A673 (cell line): ENCODE results near the gene LNPK. TPM values are rescaled to one million over a fixed set of nuclear protein-coding genes. Genes with fewer than 3 reads are reported as not detected.
"Not testable (repeated sequence)": the region's sequence is repeated elsewhere in the genome, so short reads cannot be mapped to it uniquely, and the experiment has no call there.

Experiments
- BruUV-seq: library from RNA; stranded (reverse); fragments of 400-500 nt; replicated peaks from 2 replicates; lab custom pipeline; 2021; lab: Mats Ljungman, UMichigan
- CTCF ChIA-PET: fragments of 300-600 bp; sonication (Branson Sonifier 250); formaldehyde crosslinking; loops from one replicate; lab custom pipeline; 2022; ENCODE audit warnings: antibody characterized with exemption; lab: Charles Lee
- POLR2A ChIA-PET: fragments of 300-600 bp; sonication (Branson Sonifier 250); formaldehyde crosslinking; loops from one replicate; lab custom pipeline; 2022; ENCODE audit warnings: antibody characterized with exemption; ENCODE audit not compliant: low non-redundant PET; lab: Charles Lee
- DNase-seq: peaks from one replicate; pipeline ENCODE4 v3.0.0-alpha.2; 2015; ENCODE audit warnings: low spot score
- H3K27ac ChIP-seq: fragments of 200-600 bp; sonication (generic); 2 replicates; pipeline ENCODE4 v1.5.1; 2016; ENCODE audit warnings: mixed run types, low read depth, mild to moderate bottlenecking, mixed read lengths, antibody characterized with exemption, low read length; ENCODE audit not compliant: poor library complexity, severe bottlenecking
- H3K27me3 ChIP-seq: fragments of 200-600 bp; sonication (generic); replicated peaks from 2 replicates; pipeline ENCODE4 v1.6.1; 2017; ENCODE audit warnings: mixed run types, low read depth, mild to moderate bottlenecking, mixed read lengths, antibody characterized with exemption, low read length; ENCODE audit not compliant: insufficient read depth, poor library complexity
- H3K36me3 ChIP-seq: fragments of 200-600 bp; sonication (generic); 2 replicates; pipeline ENCODE4 v1.6.1; 2016; ENCODE audit warnings: mixed run types, mild to moderate bottlenecking, mixed read lengths, antibody characterized with exemption, low read length; ENCODE audit not compliant: insufficient read depth, poor library complexity, severe bottlenecking
- H3K4me1 ChIP-seq: fragments of 200-600 bp; sonication (generic); 2 replicates; pipeline ENCODE4 v1.6.1; 2017; ENCODE audit warnings: mixed run types, mild to moderate bottlenecking, mixed read lengths, antibody characterized with exemption, low read length; ENCODE audit not compliant: insufficient read depth, poor library complexity, severe bottlenecking
- H3K4me3 ChIP-seq: fragments of 200-600 bp; sonication (generic); 2 replicates; pipeline ENCODE4 v1.5.1; 2016; ENCODE audit warnings: low read depth, mixed run types, mild to moderate bottlenecking, mixed read lengths, low read length; ENCODE audit not compliant: poor library complexity, severe bottlenecking
- H3K9me3 ChIP-seq: fragments of 200-600 bp; sonication (generic); 2 replicates; pipeline ENCODE4 v1.6.1; 2016; ENCODE audit warnings: mixed run types, low read depth, mild to moderate bottlenecking, mixed read lengths, antibody characterized with exemption, low read length; ENCODE audit not compliant: poor library complexity, severe bottlenecking
- EZH2 ChIP-seq: fragments of 200-600 bp; sonication (generic); IDR thresholded peaks from 2 replicates; pipeline ENCODE4 v1.6.1; 2017; ENCODE audit warnings: borderline replicate concordance, low read depth, mild to moderate bottlenecking, mixed read lengths, antibody characterized with exemption, low read length; ENCODE audit not compliant: poor library complexity, severe bottlenecking
- intact Hi-C: fragments of 100-400 bp; cut with micrococcal nuclease; formaldehyde crosslinking; loops from one replicate; pipeline ENCODE4 v1.10.0; 2022; ENCODE audit not compliant: unreplicated experiment
- total RNA-seq: library from RNA; stranded (reverse); gene quantifications from 2 replicates; pipeline ENCODE4 v1.2.3, GENCODE V29; 2021
- TF ChIP-seq, protein P1 (sequence below): fragments of 300-800, 200-600 bp; sonication (generic); conservative IDR thresholded peaks from 2 replicates; pipeline ENCODE4 v1.5.1; 2017; ENCODE audit warnings: low read depth, mild to moderate bottlenecking, antibody characterized with exemption, low read length, moderate library complexity, mixed read lengths

LNPK gene
- total RNA-seq, 1 experiment from 2014 or later: 46.6 TPM

DNA sequence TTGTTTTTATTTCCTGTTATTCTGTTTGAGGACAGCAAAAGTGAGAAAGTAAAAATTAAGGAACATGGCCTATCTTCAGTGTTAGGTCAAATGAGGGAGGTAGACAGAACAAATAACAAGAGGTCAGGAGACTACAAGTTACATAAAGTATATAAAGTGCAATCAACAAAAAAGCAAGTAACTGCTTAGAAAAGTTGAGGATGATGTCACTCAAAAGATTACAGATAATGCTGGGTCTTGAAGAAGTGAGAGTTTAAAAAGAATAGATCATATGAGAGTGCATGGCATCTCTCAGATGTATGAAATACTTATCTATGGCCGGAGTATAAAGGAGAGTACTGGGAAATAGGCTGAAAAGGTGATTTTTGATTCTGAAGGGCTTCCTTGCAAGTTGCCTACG is 79.9 kb downstream of the LNPK start:
- ChIA-PET POLR2A (no interaction called here), CTCF (no interaction called here)
- H3K4me3 ChIP-seq: no peak overlapping the region
- TF ChIP-seq, protein P1, sequence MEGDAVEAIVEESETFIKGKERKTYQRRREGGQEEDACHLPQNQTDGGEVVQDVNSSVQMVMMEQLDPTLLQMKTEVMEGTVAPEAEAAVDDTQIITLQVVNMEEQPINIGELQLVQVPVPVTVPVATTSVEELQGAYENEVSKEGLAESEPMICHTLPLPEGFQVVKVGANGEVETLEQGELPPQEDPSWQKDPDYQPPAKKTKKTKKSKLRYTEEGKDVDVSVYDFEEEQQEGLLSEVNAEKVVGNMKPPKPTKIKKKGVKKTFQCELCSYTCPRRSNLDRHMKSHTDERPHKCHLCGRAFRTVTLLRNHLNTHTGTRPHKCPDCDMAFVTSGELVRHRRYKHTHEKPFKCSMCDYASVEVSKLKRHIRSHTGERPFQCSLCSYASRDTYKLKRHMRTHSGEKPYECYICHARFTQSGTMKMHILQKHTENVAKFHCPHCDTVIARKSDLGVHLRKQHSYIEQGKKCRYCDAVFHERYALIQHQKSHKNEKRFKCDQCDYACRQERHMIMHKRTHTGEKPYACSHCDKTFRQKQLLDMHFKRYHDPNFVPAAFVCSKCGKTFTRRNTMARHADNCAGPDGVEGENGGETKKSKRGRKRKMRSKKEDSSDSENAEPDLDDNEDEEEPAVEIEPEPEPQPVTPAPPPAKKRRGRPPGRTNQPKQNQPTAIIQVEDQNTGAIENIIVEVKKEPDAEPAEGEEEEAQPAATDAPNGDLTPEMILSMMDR: no peak
- TF ChIP-seq EZH2: no peak
- no peaks in the 10 kb centered on the region for H3K9me3 ChIP-seq
- no peak for DNase-seq
- no peak overlapping the region for H3K27ac ChIP-seq
- BruUV-seq: no TSS peak
- H3K27me3 ChIP-seq: no peaks in the 10 kb centered on the region
- no peaks in the 10 kb centered on the region for H3K4me1 ChIP-seq
- intact Hi-C loops: no loop called here
- no peaks in the 10 kb centered on the region for H3K36me3 ChIP-seq

DNA sequence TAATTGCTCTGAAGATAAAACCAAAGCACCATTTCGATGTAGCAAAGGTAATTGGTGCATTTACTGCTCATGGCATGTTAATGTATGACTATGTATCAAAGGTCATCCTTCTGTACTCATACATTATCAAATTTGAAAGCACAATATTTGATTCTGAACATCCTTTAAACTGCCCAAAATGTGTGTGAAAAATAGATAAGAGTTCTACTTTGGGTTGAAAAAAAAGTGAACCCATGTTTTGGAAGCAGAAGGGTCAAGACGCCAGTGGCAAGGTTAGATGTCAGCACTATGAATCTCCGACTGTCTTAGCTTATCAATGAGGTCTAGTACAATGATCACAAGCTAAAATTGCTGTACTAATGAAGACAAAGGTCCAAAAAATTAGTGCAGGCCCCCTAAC is 83.1 kb downstream of the LNPK start:
- Histone ChIP-seq H3K4me1 (no peaks in the 10 kb centered on the region), H3K36me3 (no peaks in the 10 kb centered on the region), H3K27ac (no peak overlapping the region), H3K4me3 (no peak overlapping the region), H3K27me3 (no peaks in the 10 kb centered on the region), H3K9me3 (no peaks in the 10 kb centered on the region)
- ChIA-PET POLR2A (no interaction called here), CTCF (no interaction called here)
- intact Hi-C loops: no loop called here
- DNase-seq: no peak
- TF ChIP-seq, protein P1: no peak
- no peak for TF ChIP-seq EZH2
- no TSS peak for BruUV-seq

DNA sequence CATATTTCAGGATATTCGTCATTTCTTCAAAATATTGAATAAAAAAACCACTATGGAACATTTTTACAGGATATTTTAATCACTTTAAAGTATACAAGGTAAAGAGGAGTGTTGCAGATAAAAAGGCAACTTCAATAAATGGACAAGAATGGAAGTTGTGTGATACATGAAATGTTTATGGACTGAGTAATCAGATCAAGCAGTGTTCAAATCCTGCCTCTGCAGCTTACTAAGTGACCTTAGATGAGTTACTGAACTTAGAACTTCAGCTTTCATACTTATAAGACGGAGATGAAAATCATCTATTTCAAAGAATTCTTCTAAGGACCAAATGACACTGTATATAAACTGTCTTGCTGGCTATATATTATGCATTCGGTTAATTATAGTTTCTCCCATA is 87.2 kb downstream of the LNPK start:
- Histone ChIP-seq H3K4me1 (no peaks in the 10 kb centered on the region), H3K27ac (no peak overlapping the region), H3K9me3 (no peaks in the 10 kb centered on the region), H3K27me3 (peaks cover 2% of the 10 kb centered on the region), H3K36me3 (no peaks in the 10 kb centered on the region), H3K4me3 (no peak overlapping the region)
- ChIA-PET POLR2A (no interaction called here), CTCF (no interaction called here)
- intact Hi-C loops: loop anchor here (2.0 kb wide), 1 partner anchor 60 kb away; no protein-coding TSS in a partner anchor
- BruUV-seq: no TSS peak
- TF ChIP-seq, protein P1: no peak
- no peak for DNase-seq

DNA sequence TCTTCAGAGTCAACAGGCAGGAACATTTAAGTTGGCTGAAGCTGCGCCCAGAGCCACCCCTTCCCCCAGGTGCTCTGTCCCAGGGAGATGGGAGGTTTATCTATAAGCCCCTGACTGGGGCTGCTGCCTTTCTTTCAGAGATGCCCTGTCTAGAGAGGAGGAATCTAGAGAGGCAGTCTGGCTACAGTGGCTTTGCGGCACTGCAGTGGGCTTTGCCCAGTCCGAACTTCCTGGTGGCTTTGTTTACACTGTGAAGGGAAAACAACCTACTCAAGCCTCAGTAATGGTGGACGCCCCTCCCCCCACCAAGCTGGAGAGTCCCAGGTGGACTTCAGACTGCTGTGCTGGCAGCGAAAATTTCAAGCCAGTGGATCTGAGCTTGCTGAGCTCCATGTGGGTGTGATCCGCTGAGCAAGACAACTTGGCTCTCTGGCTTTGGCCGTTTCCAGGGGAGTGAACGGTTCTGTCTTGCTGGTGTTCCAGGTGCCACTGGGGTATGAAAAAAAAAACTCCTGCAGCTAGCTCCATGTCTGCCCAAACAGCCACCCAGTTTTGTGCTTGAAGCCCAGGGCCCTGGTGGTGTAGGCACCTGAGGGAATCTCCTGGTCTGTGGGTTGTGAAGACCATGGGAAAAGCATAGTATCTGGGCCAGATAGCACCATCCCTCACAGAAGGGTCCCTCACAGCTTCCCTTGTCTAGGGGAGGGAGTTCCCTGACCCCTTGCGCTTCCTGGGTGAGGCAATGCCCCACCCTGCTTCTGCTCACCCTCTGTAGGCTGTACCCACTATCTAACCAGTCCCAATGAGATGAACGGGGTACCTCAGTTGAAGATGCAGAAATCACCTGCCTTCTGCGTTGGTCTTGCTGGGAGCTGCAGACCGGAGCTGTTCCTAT is 88.0 kb downstream of the LNPK start:
- POLR2A ChIA-PET, H3K9me3 ChIP-seq, BruUV-seq, H3K36me3 ChIP-seq, DNase-seq, H3K27ac ChIP-seq, H3K4me1 ChIP-seq, CTCF ChIA-PET, H3K27me3 ChIP-seq, H3K4me3 ChIP-seq: not testable (repeated sequence)
- intact Hi-C loops: loop anchor here (2.0 kb wide), 1 partner anchor 59 kb away; no protein-coding TSS in a partner anchor

DNA sequence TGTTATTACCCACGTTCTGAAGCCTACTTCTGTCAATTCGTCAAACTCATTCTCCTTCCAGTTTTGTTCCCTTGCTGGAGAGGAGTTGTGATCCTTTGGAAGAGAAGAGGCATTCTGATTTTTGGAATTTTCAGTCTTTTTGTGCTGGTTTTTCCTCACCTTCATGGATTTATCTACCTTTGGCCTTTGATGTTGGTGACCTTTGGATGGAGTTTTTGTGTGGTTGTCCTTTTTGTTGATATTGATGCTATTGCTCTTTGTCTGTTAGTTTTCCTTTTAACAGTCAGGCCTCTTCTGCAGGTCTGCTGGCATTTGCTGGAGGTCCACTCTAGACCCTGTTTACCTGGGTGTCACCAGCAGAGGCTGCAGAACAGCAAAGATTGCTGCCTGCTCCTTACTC is 88.8 kb downstream of the LNPK start:
- peaks cover 11% of the 10 kb centered on the region for H3K27me3 ChIP-seq
- DNase-seq, H3K4me3 ChIP-seq, H3K4me1 ChIP-seq, H3K9me3 ChIP-seq, POLR2A ChIA-PET, H3K27ac ChIP-seq, BruUV-seq, CTCF ChIA-PET, intact Hi-C loops, H3K36me3 ChIP-seq: not testable (repeated sequence)
